Activated naive CD4-positive, alpha-beta T cell treated with anti-CD3 and anti-CD28 coated beads, Interleukin-2, amount 50 U/mL, for 16 hours (primary cell): Measurements from ENCODE around the gene BNIP3.
"Not testable (repeated sequence)": the region's sequence is repeated elsewhere in the genome, so short reads cannot be mapped to it uniquely, and the experiment has no call there.

ENCODE experiments used
- DNase-seq: peaks from one replicate; pipeline ENCODE4 v3.0.0-alpha.2; 2020

The BNIP3 gene

DNA sequence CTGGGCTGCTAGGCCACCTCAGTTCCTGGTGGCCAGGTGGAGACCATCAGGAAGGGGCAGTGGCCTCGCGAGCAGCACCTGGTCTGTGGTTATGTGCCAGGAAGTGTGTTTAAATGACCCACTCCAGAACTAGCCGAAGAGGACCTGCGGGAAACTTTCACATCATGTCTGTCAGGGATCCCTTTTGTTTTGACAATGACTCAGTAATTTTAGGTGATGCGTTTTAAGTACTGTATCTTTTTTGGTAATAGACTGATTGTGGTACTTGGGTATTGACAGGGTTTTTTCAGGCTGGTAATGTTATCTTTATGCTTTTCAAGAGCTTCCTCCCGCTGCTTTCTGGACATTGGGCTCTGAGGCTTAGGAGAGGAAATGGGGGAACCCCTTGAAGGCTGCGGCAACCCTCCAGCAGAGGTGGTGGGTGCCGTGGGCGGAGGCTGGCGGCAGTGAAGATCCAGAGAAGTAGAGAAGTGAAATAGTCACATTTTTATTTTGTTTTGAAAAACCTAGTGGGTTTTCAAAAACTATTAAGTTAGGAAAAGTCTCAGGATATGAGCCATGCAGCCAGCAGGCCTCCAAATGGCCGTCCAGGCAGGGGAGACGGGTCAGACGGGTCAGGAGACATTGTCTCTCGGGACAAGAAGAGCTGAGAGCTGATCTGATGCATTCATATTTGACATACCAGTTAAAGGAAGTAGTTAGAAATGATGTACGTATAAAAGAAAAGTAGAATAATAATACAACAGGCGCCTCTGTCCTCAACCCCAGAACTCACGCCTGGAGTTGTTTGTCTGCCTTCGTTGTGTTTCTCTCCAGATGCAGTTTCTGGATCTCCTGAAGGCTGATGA is 53.3 kb downstream of the BNIP3 start:
- peak; percentile 52 for DNase-seq

DNA sequence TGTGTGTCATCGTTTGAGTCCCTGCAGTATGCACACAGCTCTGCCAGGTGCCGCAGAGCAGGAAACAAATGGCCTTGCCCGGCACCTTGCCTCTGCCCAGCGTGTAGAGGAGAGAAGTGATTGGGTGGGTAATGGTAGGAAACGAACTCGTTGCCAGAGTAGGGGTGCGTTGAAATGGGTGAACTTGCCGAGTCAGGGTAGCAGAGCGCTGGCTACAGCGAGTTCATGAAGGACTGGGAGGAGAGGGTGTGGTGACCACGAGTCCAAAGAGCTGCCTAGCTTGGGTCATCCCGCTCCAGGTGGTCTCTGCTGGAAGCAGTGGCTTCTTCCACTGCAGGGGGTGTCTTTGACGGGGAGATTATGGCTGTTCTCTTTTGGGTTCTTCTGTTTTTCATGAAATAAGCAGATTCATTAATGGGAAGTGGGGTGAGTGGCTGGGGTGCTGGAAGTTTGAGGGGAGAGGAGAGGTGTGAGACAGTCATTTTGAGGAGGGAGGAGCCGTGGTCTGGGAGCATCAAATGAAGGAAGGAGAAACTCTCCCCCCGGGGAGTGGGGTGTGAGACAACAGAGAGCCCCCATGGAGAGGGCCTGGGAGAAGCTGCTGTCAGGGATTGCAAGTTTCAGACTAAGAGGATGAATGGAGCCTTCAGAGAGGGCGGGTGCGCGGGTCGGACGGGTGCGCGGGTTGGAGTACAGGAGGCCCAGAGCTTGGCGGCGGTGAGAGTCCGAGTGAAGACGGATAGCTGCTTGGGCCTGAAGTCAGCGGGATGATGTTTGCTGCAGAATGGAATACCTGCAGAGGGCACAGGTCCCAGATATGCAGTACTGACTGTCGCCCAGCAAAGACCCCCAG is 54.8 kb downstream of the BNIP3 start:
- DNase-seq = no peak

DNA sequence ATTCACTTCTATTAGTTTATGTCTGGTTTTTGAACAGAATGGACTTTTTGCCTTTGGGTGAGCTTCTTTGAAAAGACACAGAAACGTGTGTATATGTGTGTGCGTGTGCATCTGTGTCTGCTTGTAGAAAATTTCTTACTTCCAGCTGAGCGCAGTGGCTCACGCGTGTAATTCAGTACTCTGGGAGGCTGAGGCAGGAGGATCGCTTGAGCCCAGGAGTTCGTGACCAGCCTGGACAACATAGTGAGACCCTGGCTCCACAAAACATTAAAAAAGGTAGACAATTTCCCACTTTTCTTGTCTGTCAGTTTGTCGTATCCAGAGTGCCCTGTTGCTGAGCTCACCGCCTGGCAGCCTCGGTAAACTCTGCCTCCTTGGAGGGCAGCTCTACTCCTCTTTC is 55.5 kb downstream of the BNIP3 start:
- DNase-seq = no peak

DNA sequence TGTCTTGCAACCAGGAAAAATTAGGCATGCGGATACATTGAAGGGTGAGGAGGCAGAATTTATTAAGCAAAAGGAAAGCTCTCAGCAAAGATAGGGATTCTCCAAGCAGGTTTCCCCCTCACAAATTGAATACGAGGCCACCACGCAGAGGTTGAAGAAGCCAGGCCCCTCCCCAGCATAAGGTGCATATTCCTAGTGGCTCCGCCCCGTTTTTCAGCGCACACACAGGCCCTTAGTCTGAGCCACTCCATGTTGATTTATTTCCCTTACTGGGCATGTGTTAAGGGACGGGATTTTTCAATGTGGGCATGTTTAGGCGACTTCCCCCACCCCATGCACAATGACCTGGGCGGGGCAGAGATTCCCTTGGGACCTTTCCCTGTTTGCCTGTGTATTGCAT is 56.0 kb downstream of the BNIP3 start:
- no peak for DNase-seq

DNA sequence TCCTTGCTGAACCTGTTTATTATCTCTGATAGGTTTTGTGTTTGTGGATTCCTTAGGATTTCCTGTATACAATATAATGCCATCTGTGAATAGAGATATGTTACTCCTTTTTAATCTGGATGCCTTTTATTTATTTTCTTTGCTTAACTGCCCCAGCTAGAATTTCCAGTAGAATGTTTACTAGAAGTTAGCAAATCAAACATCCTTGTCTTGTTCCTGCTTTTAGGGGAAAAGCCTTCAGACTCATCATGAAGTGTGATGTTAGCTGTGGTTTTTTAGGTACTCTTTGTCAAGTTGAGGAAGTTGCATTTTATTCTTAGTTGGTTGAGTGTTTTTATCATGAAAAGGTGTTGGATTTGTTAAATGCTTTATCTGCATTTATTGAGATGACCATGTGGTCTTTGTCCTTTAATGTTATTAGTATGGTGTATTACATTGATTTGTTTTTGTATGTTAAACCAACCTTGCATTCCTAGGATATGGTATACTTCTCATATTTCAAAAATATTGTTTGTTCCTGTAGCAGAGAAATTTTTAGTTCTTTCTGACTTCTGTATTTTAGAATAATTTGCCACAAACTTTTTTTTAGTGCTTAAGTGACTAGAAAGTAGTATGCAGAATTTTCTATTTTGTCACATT is 56.6 kb downstream of the BNIP3 start:
- no peak for DNase-seq

DNA sequence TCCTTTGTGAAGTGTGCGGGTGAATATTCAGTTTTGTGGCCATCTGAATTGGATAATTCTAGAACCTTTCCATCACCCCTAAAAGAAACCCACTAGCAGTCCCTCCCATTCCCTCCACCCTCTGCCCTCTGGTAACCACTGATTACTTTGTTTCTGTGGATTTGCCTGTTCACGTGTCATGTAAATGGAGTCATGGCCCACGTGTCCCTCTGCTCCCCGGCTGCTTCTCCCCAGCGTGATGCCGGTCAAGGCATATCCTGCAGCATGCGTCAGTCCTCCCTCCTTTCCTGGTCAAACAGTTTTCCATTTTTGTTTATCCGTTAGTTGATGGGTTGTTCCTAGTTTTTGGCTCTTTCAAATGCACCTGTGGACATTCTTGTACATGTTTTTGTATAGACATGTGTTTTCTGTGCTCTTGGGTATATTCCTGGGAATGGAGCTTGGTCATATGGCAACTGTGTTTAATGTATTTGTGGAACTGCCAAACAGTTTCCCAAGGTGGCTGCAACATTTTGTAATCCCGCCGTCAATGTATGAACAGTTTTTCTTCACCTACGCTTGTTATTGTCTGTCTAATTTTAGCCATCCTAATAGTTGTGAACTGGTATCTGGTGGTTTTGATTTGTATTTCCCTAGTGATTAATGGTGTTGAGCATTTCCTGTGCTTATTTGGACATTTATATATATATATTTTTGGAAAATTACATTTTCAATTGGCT is 58.5 kb downstream of the BNIP3 start:
- no peak for DNase-seq

DNA sequence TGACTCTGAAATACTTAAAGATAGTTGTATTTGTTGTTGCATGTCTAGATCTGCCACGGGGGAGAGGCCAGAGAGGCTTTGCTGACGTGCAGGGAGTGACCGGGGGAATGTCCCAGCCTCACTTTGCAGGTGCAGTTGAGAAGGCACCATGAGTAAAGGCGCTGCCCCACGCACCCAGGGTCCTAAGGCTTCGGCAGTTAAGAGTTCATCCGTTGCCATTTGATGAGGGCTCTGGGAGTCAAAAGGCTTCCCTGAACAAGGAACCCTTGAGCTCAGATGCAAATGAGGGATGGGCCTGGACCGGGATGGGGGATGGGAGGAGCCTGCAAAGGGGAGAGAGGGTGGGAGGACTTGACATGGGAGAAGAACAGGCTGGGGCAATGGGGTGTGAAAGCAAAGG is 60.5 kb downstream of the BNIP3 start:
- DNase-seq = no peak

DNA sequence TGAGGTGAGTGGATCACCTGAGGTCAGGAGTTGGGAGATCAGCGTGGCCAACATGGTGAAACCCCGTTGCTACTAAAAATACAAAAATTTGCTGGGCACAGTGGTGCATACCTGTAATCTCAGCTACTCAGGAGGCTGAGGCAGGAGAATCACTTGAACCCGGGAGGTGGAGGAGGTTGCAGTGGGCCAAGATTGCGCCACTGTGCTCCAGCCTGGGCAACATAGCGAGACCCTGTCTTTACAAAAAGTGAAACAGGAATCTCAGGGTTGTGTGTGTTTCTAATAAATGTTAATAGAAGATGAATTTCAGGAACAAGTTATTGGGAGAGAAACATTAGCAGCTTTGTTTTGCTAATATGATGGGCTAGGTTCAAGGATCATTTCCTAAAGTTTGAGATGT is 61.0 kb downstream of the BNIP3 start:
- no peak for DNase-seq

DNA sequence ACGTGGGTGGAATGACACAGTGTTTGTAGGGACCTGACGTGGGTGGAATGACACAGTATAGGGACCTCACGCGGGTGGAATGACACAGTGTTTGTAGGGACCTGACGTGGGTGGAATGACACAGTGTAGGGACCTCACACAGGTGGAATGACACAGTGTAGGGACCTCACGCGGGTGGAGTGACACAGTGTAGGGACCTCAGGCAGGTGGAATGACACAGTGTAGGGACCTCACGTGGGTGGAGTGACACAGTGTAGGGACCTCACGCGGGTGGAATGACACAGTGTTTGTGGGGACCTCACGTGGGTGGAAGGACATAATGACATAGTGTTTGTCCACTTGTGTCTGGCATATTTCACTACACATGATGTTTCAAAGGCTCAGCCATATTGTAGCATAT is 61.6 kb downstream of the BNIP3 start:
- DNase-seq = peak; percentile 53

DNA sequence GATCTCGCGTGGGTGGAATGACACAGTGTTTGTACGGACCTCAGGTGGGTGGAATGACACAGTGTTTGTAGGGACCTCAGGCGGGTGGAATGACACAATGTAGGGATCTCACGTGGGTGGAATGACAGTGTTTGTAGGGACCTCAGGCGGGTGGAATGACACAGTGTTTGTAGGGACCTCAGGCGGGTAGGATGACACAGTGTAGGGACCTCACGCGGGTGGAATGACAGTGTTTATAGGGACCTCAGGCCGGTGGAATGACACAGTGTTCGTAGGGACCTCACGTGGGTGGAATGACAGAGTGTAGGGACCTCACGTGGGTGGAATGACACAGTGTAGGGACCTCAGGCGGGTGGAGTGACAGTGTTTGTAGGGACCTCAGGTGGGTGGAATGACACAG is 62.3 kb downstream of the BNIP3 start:
- not testable (repeated sequence) for DNase-seq
